ENCODE measurements around the gene CFAP65.

The CFAP65 gene

DNA sequence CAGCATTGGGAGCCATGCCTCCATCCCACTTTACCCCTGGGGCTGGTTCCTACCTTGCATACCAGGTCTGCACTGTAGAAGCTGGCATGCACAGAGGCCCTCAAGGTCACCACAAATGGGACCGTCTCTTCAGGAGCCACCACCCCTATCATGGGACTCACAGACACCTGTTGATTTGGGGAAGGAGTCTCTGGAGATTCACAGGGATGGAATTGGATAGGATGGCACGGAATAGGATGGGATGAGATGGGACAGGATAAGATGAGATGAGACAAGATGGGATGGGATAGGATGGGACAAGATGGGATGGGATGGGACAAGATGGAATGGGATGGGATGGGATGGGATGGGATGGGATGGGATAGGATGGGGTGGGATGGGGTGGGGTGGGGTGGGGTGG is 32.0 kb downstream of the CFAP65 start:
- DNase-seq (ENCODE audit: low read depth, low spot score) = no peak

DNA sequence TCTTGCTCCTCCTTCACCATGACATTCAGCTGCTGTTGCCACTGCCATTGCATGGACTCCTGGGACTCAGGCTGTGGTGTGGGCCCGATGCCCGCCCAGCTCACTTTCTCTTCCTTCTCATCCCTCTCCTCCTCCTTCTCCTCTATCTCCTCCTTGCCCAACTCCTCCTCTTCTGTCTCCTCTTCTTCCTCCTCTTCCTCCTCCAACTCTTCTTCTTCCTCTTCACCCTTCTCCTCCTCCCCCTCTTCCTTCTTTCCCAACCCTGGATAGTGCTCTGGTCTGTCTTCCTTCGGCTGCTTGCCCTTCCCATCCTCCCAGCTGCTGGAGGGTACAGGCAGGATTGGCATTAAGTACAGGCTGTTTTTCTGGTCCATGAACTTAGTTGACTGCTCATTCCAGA is 37.3 kb downstream of the CFAP65 start:
- no peak for DNase-seq (ENCODE audit: low read depth, low spot score)

- no peak for DNase-seq (ENCODE audit: low read depth, low spot score)
Observed at GRCh38 chr2:219003267-219003634, 38.1 kb downstream of the CFAP65 start.

DNA sequence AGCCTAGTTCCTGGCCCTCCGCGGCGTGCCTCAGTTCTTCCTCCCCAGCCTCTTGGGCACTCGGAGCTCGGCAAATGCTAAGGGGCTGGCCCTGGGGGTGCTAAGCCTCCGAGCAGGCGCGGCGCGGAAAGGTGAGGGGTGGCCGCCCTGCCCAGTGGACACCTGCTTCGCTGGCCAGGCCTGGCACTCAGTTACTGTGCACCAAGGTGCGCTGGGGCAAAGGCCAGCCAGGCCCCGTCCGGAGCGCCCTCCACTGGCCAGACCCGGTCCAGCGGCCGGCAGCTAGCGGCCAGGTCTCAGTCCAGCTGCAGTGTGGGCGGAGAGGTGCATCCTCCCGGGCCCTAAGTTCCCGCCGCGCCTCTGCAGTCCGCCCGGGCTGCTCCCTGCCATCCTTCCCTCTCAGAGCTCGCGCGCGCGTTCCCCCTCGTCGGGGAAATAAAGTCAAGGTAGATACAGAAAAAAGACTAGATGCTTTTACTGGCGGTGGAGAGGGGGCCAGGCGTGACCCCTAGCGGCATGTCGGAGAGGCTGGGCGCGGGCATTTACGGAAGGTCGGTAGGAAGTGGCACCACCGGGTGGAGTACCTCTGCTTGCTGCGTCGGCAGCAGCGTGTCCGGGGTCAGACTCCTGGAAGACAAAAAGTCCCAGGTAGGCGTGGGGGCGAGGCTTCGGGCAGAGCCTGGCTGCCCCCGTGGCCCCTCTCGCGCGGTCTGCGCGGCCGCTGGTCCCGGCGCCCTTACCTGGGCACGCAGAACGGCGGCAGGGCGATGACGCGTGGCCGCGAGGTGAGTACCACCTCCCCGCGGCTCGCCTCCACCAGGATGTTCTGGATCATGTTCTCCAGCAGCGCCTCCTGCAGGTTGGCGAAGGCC is 38.7 kb downstream of the CFAP65 start:
- DNase-seq (ENCODE audit: low read depth, low spot score) = peak; percentile 49

DNA sequence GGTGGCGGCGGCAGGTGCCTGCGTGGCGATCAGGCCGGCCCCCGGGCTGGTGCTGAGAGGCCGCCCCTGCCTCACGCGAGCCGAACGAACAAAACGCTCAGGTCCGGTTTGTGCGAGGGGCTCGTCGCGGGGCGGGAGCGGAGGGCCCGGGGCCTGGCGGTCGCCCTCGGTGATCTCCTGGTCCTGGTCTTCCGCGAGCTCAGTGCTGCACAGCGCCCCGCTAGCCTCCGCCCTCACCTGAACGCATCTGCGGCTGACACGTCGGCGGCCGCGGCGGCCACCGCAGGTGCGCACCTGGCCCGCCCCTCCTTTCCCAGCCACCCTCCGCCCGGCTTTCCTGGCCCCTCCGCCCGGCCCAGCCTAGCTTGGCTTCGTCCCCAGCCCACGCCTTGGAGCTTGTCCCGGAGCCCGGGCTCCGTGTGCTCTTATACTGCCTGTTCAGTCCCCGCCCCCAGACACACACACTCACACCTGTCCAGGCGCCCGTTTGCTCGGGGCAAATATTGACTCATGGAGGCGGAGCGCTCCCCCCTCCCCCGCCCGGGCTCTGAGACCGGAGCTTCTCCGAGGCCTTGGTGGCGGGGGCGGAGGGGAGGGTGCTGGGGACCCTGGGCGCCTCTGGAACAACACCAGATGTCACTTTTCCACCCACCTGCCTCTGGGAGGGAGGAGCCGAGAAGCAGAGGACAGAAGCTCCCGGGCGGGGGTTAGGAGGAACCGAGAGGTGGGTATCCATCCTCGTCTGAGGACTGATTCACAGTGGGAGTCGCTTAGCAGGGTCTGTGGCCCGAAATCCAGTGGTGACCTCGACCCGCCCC is 39.5 kb downstream of the CFAP65 start:
- DNase-seq (ENCODE audit: low read depth, low spot score) = no peak

- no peak for DNase-seq (ENCODE audit: low read depth, low spot score)
Observed at GRCh38 chr2:219001100-219001576, 40.2 kb downstream of the CFAP65 start.

DNA sequence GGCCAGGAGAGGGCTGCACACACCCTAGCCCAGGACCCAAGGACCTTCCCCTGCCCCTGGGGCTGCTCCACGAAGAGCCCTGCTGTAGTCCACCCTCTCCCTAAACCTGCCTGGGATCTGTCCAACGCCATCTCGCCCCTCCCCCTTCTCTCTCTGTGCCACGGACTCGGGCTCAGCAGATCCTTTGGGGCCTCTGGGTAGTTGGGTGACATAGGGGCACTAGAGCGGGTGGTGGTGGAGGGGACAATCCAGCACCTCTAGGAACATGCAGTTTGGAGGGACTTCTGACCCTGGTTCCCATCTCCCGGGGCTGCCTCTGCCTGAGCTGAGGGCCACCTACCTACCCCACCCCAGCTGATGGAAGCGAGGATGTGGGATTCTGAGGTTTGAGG is 40.8 kb downstream of the CFAP65 start:
- no peak for DNase-seq (ENCODE audit: low read depth, low spot score)

DNA sequence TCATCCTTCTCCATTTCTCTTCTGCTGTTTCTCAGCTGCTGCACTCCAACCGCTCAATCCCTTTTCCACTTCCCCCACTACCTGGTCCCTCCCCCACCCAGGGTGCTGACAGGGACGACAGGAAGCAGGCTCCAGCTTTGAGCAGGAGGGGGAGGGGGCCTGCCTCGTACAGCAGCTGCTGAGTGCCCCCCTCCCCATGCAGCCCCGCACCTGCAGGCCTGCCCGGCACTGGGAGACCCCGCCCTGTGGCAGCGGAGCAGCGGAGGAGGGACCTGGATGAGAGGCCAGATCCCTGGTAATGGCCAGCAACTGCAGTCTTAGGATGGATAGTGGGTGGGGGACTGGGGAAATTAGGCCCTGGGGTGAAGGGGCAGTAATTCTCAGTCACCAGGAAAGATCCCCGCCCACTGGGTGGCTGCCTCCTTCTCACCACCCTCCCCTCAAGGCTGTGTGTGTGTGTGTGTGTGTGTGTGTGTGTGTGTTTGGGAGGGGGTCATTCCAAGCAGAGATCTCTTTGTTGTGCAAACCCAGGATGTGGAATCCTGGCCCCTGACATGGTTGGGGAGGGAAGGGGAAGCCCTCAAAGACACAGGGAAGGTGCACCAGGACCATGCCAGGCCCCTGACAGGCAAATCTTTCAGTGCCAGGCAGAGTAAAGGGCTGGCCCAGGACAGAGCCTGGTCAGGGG is 41.3 kb downstream of the CFAP65 start:
- DNase-seq (ENCODE audit: low read depth, low spot score) = no peak

GRCh38 chr2:218999021-218999880 is 42.1 kb downstream of the CFAP65 start:
- no peak for DNase-seq (ENCODE audit: low read depth, low spot score)

DNA sequence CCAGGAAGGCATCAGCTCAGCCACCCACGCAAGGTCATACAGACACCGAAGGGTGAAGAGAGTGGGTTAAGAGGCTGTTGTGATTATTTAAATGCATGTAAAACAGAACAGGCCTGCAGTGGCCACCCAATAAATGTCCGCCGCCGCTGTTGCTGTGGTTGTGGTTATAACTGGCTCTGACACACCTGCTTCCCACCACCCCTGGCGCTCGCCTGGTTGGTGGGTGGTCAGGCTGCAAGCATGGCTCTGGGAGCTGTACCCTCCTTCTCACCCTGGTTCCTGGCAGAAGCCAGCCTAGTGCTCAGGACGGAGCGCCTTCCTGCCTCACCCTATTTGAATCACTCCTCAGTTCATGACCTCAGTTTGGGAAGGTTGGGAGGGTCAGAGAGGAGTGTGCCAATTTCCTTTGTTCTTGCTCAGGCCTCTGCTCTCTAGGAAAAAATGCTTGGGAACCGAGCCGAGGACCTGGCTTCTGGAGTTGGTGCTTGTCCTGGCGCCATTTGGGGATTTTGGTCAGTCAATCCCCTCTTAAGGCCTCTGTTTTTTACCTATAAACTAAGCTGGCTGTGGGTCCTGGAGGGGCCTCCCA is 42.8 kb downstream of the CFAP65 start:
- no peak for DNase-seq (ENCODE audit: low read depth, low spot score)

GRCh38 chr2:218997731-218998130 is 43.6 kb downstream of the CFAP65 start:
- no peak for DNase-seq (ENCODE audit: low read depth, low spot score)

- DNase-seq (ENCODE audit: low read depth, low spot score) = no peak
Observed at GRCh38 chr2:218996937-218997336, 44.4 kb downstream of the CFAP65 start.

DNA sequence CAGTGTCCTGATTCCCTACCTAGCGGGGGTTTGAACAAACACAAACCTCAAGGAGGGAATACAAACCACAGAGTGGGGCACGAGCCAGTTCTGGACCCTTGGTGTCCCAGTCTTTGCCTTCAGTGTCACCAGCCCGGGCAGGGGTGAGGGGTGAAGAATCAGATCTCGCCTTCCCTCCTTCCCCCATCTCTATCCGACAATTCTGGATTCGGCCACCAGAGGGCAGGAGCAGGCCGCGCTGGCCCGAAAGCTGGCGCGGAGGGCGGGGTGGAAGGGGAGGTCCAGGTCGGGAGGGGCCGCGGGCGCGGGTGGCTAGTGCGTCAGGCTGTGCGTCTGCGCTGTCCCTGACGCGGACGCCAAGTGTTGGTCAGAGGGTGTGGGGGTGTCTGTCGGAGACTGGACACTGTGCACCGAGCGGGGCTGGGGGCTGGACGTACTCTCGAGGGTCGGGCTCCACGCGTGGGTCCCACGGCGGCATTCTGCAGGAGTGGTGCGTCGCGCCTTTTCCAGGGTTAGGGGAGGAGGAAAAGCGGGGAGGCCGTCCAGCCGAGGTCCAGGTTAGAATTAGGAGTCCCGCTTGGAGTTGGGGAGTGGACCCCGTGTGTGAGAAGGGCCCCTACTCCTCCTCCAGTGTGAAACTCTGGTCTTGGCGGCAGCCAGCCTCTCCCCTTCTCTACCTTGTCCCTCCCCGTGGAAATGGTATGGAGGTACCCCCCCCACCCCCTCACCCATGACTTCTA is 45.2 kb downstream of the CFAP65 start:
- peak; percentile 88 for DNase-seq (ENCODE audit: low read depth, low spot score)

GRCh38 chr2:218995561-218995960 is 45.8 kb downstream of the CFAP65 start:
- DNase-seq (ENCODE audit: low read depth, low spot score) = no peak

GRCh38 chr2:218993345-218994315 is 47.7 kb downstream of the CFAP65 start, which contains the start of gene CRYBA2:
Gene CRYBA2 (minus strand): TSS chr2:218993422. CDS start chr2:218993176, 246 bp downstream.
- peak; percentile 50 for DNase-seq (ENCODE audit: low read depth, low spot score)

GRCh38 chr2:218992703-218993344 is 48.5 kb downstream of the CFAP65 start:
- DNase-seq (ENCODE audit: low read depth, low spot score) = peak; percentile 28

- DNase-seq (ENCODE audit: low read depth, low spot score) = no peak
Observed at GRCh38 chr2:218992196-218992595, 49.1 kb downstream of the CFAP65 start.

- peak; percentile 47 for DNase-seq (ENCODE audit: low read depth, low spot score)
Observed at GRCh38 chr2:218991674-218992168, 49.6 kb downstream of the CFAP65 start.
